Measurements from ENCODE around the gene ADAM19.

ADAM19 gene

GRCh38 chr5:157575381-157576020 is at the start of gene ADAM19:
ADAM19 (minus strand) TSS chr5:157575775; CDS start chr5:157575696, 79 bp downstream.
- DNase-seq = no peak

GRCh38 chr5:157624144-157624543 is 48.6 kb upstream of the ADAM19 start:
- no peak for DNase-seq

GRCh38 chr5:157620776-157621175 is 45.2 kb upstream of the ADAM19 start:
- DNase-seq = no peak

- no peak for DNase-seq
These were observed 42.7 kb upstream of the ADAM19 start for GRCh38 chr5:157618191-157618765.

- no peak for DNase-seq
These were observed 41.2 kb upstream of the ADAM19 start for GRCh38 chr5:157616785-157617184.

GRCh38 chr5:157613385-157614245 is 38.0 kb upstream of the ADAM19 start:
- DNase-seq = no peak

- DNase-seq = no peak
These were observed 37.0 kb upstream of the ADAM19 start for GRCh38 chr5:157612581-157612980.

GRCh38 chr5:157611571-157612476 is 36.2 kb upstream of the ADAM19 start:
- DNase-seq = no peak

GRCh38 chr5:157610990-157611389 is 35.4 kb upstream of the ADAM19 start:
- no peak for DNase-seq

GRCh38 chr5:157608972-157609565 is 33.5 kb upstream of the ADAM19 start:
- no peak for DNase-seq

- DNase-seq = peak; percentile 37 to 62
These were observed 32.0 kb upstream of the ADAM19 start for GRCh38 chr5:157607371-157608161.

GRCh38 chr5:157606046-157606445 is 30.5 kb upstream of the ADAM19 start:
- DNase-seq = no peak

GRCh38 chr5:157603333-157604190 is 28.0 kb upstream of the ADAM19 start:
- peak; percentile 90 to 94 for DNase-seq

GRCh38 chr5:157602505-157602904 is 26.9 kb upstream of the ADAM19 start:
- peak; percentile 30 to 54 for DNase-seq

- DNase-seq = no peak
These were observed 24.7 kb upstream of the ADAM19 start for GRCh38 chr5:157600252-157600651.

GRCh38 chr5:157599565-157599964 is 24.0 kb upstream of the ADAM19 start:
- DNase-seq = no peak

- DNase-seq = no peak
These were observed 22.9 kb upstream of the ADAM19 start for GRCh38 chr5:157598350-157598936.

- no peak for DNase-seq
These were observed 21.7 kb upstream of the ADAM19 start for GRCh38 chr5:157597277-157597676.

- DNase-seq = peak; percentile 24 to 30
These were observed 20.9 kb upstream of the ADAM19 start for GRCh38 chr5:157596487-157596886.
